Thyroid gland (tissue), 4 donors: ENCODE measurements around the gene TMCO4. TPM values are rescaled to one million over a fixed set of nuclear protein-coding genes. Genes with fewer than 3 reads are reported as not detected.

Experiments used
- DNase-seq, 2 donors: peaks; one replicate each; pipeline ENCODE4 v3.0.0-alpha.2; 2019
- H3K27ac ChIP-seq, 3 donors: fragments of 200-600 bp; sonication (generic); 1 replicate in 2 of 3; 2 replicates in 1 of 3; pipeline ENCODE4 v1.5.1; 2016 to 2019; ENCODE audit warnings: mild to moderate bottlenecking in 1 of 3, moderate library complexity in 1 of 3
- H3K27me3 ChIP-seq: fragments of 200-600 bp; sonication (generic); one replicate; pipeline ENCODE4 v1.5.1; 2019
- H3K36me3 ChIP-seq, 2 donors: fragments of 200-600 bp; sonication (generic); one replicate each; pipeline ENCODE4 v1.5.1; 2016 to 2019
- H3K4me1 ChIP-seq, 2 donors: fragments of 200-600 bp; sonication (generic); one replicate each; pipeline ENCODE4 v1.5.1; 2017 to 2019
- H3K4me3 ChIP-seq, 3 donors: fragments of 200-600 bp; sonication (generic); replicated peaks in 1 of 3; 1 replicate in 2 of 3; 2 replicates in 1 of 3; pipeline ENCODE4 v1.5.1; 2016; ENCODE audit warnings: mild to moderate bottlenecking in 1 of 3
- H3K9me3 ChIP-seq: fragments of 200-600 bp; sonication (generic); one replicate; pipeline ENCODE4 v1.5.1; 2017
- POLR2A ChIP-seq, 2 donors: fragments of 450-650 bp; IDR thresholded peaks; one replicate each; pipeline ENCODE4 v1.6.1; 2017; ENCODE audit warnings: antibody characterized with exemption in 2 of 2, mild to moderate bottlenecking in 2 of 2, moderate library complexity in 1 of 2
- whole genome bisulfite sequencing, 2 donors: methylation state at CpG; one replicate each; pipeline ENCODE4 v1.1.5; 2017; 5-methylcytosine and 5-hydroxymethylcytosine counted together
- intact Hi-C: fragments of 100-400 bp; cut with DNase I; formaldehyde crosslinking; loops from one replicate; pipeline ENCODE4 v1.15.1; 2023
- total RNA-seq, 4 donors: library from RNA; depleted of rRNA; stranded (reverse); fragments of >200 nt; gene quantifications; one replicate each; pipeline ENCODE4 v1.2.3, GENCODE V29; 2016
- TF ChIP-seq, protein P1 (sequence below), 6 experiments: fragments of 200-600 bp in 3 of 6; fragments of 450-650 bp in 3 of 6; sonication (generic) in 3 of 6; IDR thresholded peaks; one replicate each; pipeline ENCODE4 v1.5.1; 2016 to 2019; ENCODE audit warnings: antibody characterized with exemption in 6 of 6, mild to moderate bottlenecking in 2 of 6, inconsistent platforms in 1 of 6, moderate library complexity in 1 of 6

The TMCO4 gene
- total RNA-seq, 4 donors from 2014 or later, result 34.3 to 67.7 (median 61.4) TPM

DNA sequence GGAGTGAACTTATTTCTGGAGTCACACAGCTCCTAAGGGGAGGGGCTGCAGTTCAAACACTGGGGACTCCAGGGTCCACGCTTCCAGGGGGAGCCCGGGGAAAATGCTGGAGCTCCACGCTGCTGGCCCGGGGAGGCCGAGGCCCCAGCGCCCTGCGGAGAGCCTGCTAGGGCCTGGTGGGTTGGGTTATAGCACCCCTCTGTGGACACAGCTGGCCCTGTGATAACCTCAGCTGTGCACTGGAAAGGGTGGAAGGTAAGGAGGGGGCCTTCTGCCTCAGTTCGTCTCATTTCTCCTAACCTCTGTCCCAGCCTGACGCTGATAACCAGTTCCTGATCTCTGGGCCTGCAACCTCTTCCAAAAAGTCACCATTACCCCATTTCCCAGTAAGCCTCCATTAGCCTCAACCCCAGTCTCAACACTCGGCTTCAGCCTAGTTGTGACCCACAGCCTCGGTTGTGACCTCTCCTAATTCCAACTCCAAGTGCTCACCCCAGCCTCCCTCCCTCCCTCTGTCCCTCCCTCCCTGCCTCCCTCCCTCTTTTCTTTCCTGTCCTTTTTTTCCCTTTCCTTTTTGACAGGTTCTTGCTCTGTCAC lies 148.5 kb downstream of the TMCO4 start:
- intact Hi-C loops, result loop anchor here (2.0 to 10.0 kb wide), 3 partner anchors 264 to 396 kb away; partner anchors contain the start of genes EMC1 and MRTO4
- DNase-seq, result peak; percentile 58 to 72
- Histone ChIP-seq H3K9me3 (no peaks in the 10 kb centered on the region), H3K27ac (peak overlapping the region in 2 of 3 donors; percentile 47 to 53), H3K4me1 (peaks cover 10 to 45% of the 10 kb centered on the region in 2 donors), H3K4me3 (no peak overlapping the region), H3K27me3 (no peaks in the 10 kb centered on the region), H3K36me3 (no peaks in the 10 kb centered on the region)
- TF ChIP-seq, protein P1, sequence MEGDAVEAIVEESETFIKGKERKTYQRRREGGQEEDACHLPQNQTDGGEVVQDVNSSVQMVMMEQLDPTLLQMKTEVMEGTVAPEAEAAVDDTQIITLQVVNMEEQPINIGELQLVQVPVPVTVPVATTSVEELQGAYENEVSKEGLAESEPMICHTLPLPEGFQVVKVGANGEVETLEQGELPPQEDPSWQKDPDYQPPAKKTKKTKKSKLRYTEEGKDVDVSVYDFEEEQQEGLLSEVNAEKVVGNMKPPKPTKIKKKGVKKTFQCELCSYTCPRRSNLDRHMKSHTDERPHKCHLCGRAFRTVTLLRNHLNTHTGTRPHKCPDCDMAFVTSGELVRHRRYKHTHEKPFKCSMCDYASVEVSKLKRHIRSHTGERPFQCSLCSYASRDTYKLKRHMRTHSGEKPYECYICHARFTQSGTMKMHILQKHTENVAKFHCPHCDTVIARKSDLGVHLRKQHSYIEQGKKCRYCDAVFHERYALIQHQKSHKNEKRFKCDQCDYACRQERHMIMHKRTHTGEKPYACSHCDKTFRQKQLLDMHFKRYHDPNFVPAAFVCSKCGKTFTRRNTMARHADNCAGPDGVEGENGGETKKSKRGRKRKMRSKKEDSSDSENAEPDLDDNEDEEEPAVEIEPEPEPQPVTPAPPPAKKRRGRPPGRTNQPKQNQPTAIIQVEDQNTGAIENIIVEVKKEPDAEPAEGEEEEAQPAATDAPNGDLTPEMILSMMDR (IDR thresholded peaks at IDR 0.05), result peak in 5 of 6 experiments; percentile 23 to 90 (median 75)
- no peak for TF ChIP-seq POLR2A (IDR thresholded peaks at IDR 0.05)
- 34 to 49% methylated on average over 4 to 11 of the region's 11 CpGs for WGBS, 2 donors

DNA sequence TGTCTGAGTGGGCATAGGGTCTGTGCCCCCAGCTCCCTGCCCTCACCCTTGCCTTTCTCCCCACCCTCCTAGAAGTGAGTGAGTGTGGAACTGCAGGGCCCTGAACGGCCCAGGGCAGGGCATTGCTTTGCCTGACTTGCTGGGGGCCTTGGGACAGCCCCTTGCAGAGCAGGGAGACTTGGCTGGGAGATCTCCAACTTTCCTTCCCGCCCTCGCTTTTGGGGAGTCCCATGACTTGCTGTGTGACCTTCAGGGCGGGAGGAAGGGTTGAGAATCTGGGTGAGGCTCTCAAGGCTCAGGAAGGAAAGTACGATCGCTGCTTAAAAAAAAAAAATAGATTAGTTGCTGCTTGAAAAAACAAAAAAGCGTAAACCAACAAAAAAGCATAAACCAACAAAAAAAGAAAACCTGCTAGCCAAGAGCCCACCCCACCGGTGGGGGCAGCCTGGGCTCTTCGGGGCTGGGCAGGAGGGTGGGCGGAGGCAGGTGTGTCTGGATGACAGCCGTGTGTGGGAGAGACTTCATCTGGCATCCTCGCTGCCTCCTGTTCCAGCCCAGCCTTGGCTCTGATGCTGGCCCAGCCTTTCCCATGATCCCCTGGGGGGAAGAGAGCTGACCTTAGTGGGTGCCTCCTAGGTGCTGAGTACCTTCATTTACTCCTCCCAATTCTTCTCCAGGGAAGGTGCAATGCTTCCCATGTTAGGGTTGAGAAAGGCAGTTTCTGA lies 149.1 kb downstream of the TMCO4 start:
- intact Hi-C loops, result loop anchor here (2.0 to 10.0 kb wide), 3 partner anchors 263 to 396 kb away; partner anchors contain the start of genes EMC1 and MRTO4
- peak in 1 of 2 donors; percentile 18 for DNase-seq
- Histone ChIP-seq H3K4me1 (peaks cover 10 to 48% of the 10 kb centered on the region in 2 donors), H3K9me3 (no peaks in the 10 kb centered on the region), H3K27me3 (no peaks in the 10 kb centered on the region), H3K4me3 (no peak overlapping the region), H3K36me3 (no peaks in the 10 kb centered on the region), H3K27ac (peak overlapping the region in 2 of 3 donors; percentile 47 to 52)
- 35 to 61% methylated on average over 12 of the region's 12 CpGs for WGBS, 2 donors
- no peak for TF ChIP-seq POLR2A (IDR thresholded peaks at IDR 0.05)
- TF ChIP-seq, protein P1 (IDR thresholded peaks at IDR 0.05), result no peak

DNA sequence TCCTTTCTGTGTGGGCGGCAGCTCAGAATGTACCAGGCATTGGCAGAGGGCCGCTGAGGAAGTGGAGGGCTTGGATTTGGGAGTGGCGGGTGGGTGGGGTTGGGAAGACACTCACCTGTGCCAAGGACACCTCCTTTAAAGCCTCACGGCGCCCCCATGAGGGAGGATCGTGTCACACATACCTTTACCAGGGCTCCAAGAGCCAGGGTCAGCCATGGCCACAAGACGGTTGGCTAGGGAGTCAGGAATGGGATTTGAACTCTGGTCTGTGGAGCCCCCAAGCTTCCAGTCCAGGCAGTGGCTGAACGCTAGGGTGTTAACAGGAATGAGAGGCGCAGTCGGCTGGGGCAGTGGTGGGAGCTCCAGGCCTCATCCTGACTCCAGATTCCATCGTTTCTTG lies 151.0 kb downstream of the TMCO4 start:
- peak overlapping the region in 2 of 3 donors; percentile 17 to 33 for H3K27ac ChIP-seq
- H3K27me3 ChIP-seq, result no peaks in the 10 kb centered on the region
- 68 to 72% methylated on average over 9 to 11 of the region's 11 CpGs for WGBS, 2 donors
- intact Hi-C loops, result loop anchor here (10.0 kb wide), 2 partner anchors 54 to 164 kb away; partner anchors contain the start of gene CAPZB
- peaks cover 10 to 43% of the 10 kb centered on the region in 2 donors for H3K4me1 ChIP-seq
- no peaks in the 10 kb centered on the region for H3K36me3 ChIP-seq
- TF ChIP-seq, protein P1 (IDR thresholded peaks at IDR 0.05), result no peak
- no peak for TF ChIP-seq POLR2A (IDR thresholded peaks at IDR 0.05)
- DNase-seq, result no peak
- no peaks in the 10 kb centered on the region for H3K9me3 ChIP-seq
- no peak overlapping the region for H3K4me3 ChIP-seq

DNA sequence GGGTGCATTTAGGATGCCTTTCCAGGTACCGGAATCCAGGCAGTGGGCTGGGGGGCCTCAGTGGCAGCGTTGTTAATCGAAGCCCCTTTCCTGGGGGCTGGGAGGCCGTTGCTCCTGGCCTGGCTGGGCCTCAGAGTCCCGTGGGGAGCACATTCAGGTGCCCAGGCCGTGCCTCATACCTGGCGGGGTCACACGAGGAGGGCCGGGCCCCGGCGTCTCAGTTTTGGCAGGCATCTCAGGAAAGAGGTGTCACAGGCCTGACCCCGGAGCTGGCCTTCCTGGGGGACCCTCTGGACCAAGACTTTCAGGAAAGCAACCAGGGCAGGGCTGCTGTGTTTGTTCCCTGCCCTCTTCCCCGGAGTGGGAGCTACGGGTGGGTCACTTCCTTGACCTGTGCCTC lies 151.5 kb downstream of the TMCO4 start:
- 69 to 80% methylated on average over 9 to 13 of the region's 14 CpGs for WGBS, 2 donors
- Histone ChIP-seq H3K4me1 (peaks cover 10 to 47% of the 10 kb centered on the region in 2 donors), H3K27ac (peak overlapping the region in 1 of 3 donors; percentile 33), H3K9me3 (no peaks in the 10 kb centered on the region), H3K27me3 (no peaks in the 10 kb centered on the region), H3K36me3 (no peaks in the 10 kb centered on the region), H3K4me3 (no peak overlapping the region)
- no peak for DNase-seq
- intact Hi-C loops, result loop anchor here (10.0 kb wide), 2 partner anchors 53 to 163 kb away; partner anchors contain the start of gene CAPZB
- no peak for TF ChIP-seq POLR2A (IDR thresholded peaks at IDR 0.05)
- TF ChIP-seq, protein P1 (IDR thresholded peaks at IDR 0.05), result no peak
